ENCODE measurements around the gene MAMLD1.

MAMLD1 gene

GRCh38 chrX:150455215-150455608, 92.1 kb downstream of the MAMLD1 start:
- no peak for DNase-seq (ENCODE audit: low read depth)
- H3K4me3 ChIP-seq (ENCODE audit: low read length) = no peak overlapping the region
- no peak for TF ChIP-seq CTCF (conservative IDR thresholded peaks at IDR 0.05; ENCODE audit: low read depth, low read length)

DNA sequence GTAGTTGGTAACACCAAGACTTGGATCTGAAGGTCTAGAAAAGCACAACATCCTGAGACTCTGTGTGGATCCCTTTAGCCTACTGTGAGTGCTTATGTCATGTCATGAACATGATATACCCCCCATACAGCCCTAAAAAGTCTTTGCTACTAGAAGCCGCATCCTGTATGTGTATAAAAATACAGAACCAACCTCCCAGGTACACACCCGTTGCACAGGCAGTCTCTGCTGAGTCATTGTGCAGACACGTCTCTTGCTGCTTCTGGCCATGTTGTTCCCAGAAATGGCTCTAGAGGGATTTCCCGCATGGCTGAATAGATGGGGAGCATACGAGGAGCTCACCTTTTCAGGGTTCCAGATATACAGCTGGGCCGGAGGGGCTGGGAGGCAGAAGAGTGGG, 93.3 kb downstream of the MAMLD1 start:
- H3K4me3 ChIP-seq (ENCODE audit: low read length) = no peak overlapping the region
- DNase-seq (ENCODE audit: low read depth) = no peak
- no peak for TF ChIP-seq CTCF (conservative IDR thresholded peaks at IDR 0.05; ENCODE audit: low read depth, low read length)

DNA sequence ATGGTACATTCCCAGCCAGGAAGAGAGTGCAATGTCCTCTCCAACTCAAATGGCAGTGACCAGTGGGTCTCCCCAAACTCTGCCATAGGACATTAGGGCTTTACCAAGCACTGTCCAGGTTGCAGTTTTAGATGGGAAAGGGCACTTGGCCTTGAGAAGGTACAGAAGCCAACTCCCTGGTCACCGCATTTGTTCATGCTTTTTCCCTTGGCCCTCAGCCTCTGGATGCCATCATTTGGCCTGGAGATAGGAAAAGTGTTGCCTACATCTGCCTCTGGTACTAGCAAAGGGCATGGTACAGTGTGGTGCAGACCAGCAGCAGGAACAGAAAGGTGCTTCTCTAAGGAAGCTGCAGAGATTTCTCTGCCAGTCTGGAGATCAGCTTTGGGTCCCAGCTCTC, 93.8 kb downstream of the MAMLD1 start:
- no peak for TF ChIP-seq CTCF (conservative IDR thresholded peaks at IDR 0.05; ENCODE audit: low read depth, low read length)
- DNase-seq (ENCODE audit: low read depth) = no peak
- H3K4me3 ChIP-seq (ENCODE audit: low read length) = no peak overlapping the region

DNA sequence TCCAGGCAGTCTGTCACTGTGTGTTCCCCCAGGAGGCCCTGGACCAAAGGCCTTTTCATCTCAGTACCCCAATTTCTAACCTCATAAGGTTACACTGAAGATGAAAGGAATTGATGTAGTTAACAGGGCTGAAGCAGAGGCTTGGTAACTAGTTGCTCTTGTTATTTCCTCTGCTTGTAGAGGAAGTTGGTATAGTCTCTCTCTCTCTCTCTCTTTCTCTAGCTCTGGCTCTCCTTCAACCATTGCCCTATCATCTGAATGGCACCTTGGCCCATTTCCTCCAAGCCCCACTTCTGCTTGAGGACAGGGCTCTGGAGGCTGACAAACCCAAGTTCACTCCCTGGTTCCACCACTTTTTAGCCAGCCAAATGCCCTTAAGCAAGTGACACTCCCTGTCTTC, 96.1 kb downstream of the MAMLD1 start:
- no peak for DNase-seq (ENCODE audit: low read depth)
- TF ChIP-seq CTCF (conservative IDR thresholded peaks at IDR 0.05; ENCODE audit: low read depth, low read length) = no peak
- no peak overlapping the region for H3K4me3 ChIP-seq (ENCODE audit: low read length)

DNA sequence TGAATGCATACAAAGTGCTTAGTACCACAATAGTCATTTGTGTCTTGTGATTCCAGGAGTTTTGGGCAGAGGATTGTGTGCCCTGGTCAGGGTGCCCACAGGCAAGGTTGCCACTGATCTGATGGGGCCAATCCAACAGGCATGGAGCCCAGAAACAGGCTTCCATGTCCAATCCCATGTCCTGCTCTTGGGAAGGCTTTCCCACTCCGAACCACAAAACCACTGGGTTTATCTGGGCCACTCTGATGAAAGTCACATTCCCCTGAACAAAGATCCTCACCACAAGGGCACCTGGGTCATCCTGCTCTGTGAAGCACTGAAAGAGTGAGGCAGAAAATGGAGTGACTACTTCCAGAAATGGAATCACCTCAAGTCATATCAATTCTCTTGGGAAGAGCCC, 96.9 kb downstream of the MAMLD1 start:
- H3K4me3 ChIP-seq (ENCODE audit: low read length) = no peak overlapping the region
- DNase-seq (ENCODE audit: low read depth) = no peak
- no peak for TF ChIP-seq CTCF (conservative IDR thresholded peaks at IDR 0.05; ENCODE audit: low read depth, low read length)

DNA sequence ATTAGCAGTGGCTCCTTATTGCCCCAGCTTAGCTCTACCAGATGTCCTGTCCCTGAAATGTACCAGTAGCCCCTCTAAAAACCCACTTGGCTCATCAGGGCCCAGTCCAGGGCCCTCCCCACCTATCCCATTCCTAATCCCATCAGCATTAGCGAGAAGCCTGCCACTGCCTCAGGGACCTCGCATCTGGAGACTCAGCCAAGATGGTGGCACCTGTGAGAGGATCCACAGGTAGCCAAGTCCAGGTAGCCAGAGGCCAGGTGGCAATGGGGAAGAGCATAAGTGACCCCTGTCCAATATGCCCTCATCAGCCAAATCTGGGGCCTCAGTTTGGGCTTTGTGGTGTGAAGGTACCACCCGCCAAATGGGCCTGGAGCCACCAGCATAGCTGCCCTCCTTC, 97.7 kb downstream of the MAMLD1 start:
- no peak overlapping the region for H3K4me3 ChIP-seq (ENCODE audit: low read length)
- no peak for DNase-seq (ENCODE audit: low read depth)
- TF ChIP-seq CTCF (conservative IDR thresholded peaks at IDR 0.05; ENCODE audit: low read depth, low read length) = no peak

DNA sequence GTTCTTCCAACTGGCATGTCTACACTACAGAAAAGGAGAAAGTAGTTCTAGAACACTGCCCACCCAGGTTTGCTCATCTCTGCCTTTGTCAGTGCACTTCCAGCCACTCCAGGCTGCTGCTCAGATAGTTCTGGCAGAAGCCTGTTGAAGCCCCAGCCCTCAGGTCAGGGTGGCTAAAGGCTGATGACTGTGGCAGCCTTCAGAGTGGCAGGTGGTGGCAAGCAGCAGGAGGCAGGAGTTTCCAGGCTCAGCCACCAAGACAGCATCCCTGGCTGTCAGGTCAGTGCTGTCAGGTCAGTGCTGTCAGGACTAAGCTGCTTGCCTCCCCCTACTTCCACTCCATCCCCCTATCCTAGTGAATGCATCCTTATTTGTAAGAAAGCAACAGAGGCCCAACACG, 100.4 kb downstream of the MAMLD1 start:
- no peak for DNase-seq (ENCODE audit: low read depth)
- no peak overlapping the region for H3K4me3 ChIP-seq (ENCODE audit: low read length)
- no peak for TF ChIP-seq CTCF (conservative IDR thresholded peaks at IDR 0.05; ENCODE audit: low read depth, low read length)
